Endothelial cell (in vitro differentiated cells): ENCODE results near the gene RBCK1. TPM values are rescaled to one million over a fixed set of nuclear protein-coding genes. Genes with fewer than 3 reads are reported as not detected.
A peak's percentile ranks its signal among the peaks of the same experiment; 100 is the strongest.

ENCODE experiments used
- DNase-seq: peaks from one replicate; pipeline ENCODE4 v3.0.0; 2021; ENCODE audit warnings: low spot score
- H3K27ac Mint-ChIP-seq: one replicate; pipeline ENCODE4 v1.8.0; 2021; ENCODE audit warnings: mixed read lengths, inconsistent platforms; ENCODE audit not compliant: unreplicated experiment
- H3K27me3 Mint-ChIP-seq: one replicate; pipeline ENCODE4 v1.8.0; 2021; ENCODE audit warnings: mild to moderate bottlenecking, moderate library complexity, mixed read lengths, inconsistent platforms; ENCODE audit not compliant: unreplicated experiment
- H3K36me3 Mint-ChIP-seq: one replicate; pipeline ENCODE4 v1.8.0; 2021; ENCODE audit warnings: mild to moderate bottlenecking, low read depth, mixed read lengths, inconsistent platforms; ENCODE audit not compliant: unreplicated experiment
- H3K4me1 Mint-ChIP-seq: one replicate; pipeline ENCODE4 v1.8.0; 2021; ENCODE audit warnings: mild to moderate bottlenecking, mixed read lengths, inconsistent platforms; ENCODE audit not compliant: unreplicated experiment
- H3K4me3 Mint-ChIP-seq: one replicate; pipeline ENCODE4 v1.8.0; 2021; ENCODE audit warnings: mild to moderate bottlenecking, mixed read lengths, inconsistent platforms; ENCODE audit not compliant: unreplicated experiment
- H3K9me3 Mint-ChIP-seq: one replicate; pipeline ENCODE4 v1.8.0; 2021; ENCODE audit warnings: mixed read lengths, inconsistent platforms; ENCODE audit not compliant: unreplicated experiment
- total RNA-seq: library from RNA; stranded (reverse); fragmentation: NEBNext Ultra II Directional; extraction: Animal tissue kit (Norgen Biotek cat#: 25700); gene quantifications from one replicate; pipeline ENCODE4 v1.2.1, GENCODE V29; 2021; ENCODE audit not compliant: unreplicated experiment
- TF ChIP-seq, protein P1 (sequence below): fragments of 200-600 bp; sonication (generic); IDR thresholded peaks from one replicate; pipeline ENCODE4 v1.5.0; 2021; ENCODE audit warnings: antibody characterized with exemption; ENCODE audit not compliant: unreplicated experiment

The RBCK1 gene
- total RNA-seq, 1 donor from 2014 or later, result 68.8 TPM

DNA sequence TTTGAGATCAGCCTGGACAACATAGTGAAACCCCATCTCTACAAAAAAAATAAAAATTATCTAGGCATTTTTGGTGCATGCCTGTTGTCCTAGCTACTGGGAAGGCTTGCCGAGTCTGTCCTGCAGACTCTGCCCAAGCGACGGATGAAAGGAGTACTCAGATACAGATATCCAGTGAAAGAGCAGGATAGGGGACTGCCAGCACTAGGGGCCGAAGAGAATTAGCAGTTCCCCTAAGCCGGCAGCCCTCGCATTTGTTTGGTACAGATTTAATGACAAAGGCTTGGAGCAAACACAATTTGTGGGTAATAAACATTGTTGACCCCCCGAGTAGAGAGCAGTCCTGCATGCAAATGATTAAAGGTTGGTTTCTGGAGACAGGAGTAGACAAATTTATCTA, 59.7 kb downstream of the RBCK1 start:
- no peak overlapping the region for H3K4me3 Mint-ChIP-seq
- no peak overlapping the region for H3K27ac Mint-ChIP-seq
- no peak for DNase-seq
- peaks cover 5% of the 10 kb centered on the region for H3K4me1 Mint-ChIP-seq
- TF ChIP-seq, protein P1, sequence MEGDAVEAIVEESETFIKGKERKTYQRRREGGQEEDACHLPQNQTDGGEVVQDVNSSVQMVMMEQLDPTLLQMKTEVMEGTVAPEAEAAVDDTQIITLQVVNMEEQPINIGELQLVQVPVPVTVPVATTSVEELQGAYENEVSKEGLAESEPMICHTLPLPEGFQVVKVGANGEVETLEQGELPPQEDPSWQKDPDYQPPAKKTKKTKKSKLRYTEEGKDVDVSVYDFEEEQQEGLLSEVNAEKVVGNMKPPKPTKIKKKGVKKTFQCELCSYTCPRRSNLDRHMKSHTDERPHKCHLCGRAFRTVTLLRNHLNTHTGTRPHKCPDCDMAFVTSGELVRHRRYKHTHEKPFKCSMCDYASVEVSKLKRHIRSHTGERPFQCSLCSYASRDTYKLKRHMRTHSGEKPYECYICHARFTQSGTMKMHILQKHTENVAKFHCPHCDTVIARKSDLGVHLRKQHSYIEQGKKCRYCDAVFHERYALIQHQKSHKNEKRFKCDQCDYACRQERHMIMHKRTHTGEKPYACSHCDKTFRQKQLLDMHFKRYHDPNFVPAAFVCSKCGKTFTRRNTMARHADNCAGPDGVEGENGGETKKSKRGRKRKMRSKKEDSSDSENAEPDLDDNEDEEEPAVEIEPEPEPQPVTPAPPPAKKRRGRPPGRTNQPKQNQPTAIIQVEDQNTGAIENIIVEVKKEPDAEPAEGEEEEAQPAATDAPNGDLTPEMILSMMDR, result no peak
- peaks cover 13% of the 10 kb centered on the region for H3K9me3 Mint-ChIP-seq
- H3K27me3 Mint-ChIP-seq, result peaks cover 8% of the 10 kb centered on the region
- peaks cover 30% of the 10 kb centered on the region for H3K36me3 Mint-ChIP-seq

DNA sequence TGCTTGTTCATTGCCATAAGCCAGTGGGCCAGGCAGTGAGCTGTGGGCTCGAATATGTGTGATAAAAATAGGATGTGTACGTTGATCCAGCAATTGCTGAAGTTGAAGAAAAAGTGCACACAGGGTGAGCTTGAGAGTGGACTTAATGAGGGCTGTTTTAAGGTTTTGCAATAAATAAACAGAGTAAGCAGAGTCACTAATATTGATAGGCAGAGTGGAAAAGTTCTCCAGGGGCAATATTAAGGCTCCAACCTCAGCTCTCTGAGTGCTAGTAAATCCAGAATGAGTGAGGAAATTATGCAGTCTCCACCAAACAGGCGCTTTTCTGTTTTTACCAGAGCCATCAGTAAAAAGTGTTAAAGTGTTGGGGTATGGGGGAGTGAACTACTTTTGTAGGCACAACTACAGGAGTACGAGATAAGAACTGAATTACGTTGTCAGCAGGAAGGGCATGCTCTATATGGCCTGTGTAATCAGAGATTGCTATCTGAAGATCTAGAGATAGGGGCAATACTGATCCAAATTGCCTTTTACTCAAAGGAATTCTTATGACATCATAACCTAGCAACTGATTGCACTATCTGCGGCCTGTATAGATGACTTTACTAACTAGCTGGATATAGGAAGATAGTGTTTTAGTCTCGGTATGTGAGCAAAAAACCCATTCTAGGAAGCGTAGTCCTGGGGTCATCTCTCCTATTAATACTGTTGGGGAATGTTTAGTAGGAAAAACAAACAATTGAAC, 61.8 kb downstream of the RBCK1 start:
- peaks cover 3% of the 10 kb centered on the region for H3K27me3 Mint-ChIP-seq
- H3K4me1 Mint-ChIP-seq, result no peaks in the 10 kb centered on the region
- H3K36me3 Mint-ChIP-seq, result peaks cover 45% of the 10 kb centered on the region
- H3K4me3 Mint-ChIP-seq, result no peak overlapping the region
- peaks cover 20% of the 10 kb centered on the region for H3K9me3 Mint-ChIP-seq
- no peak for DNase-seq
- no peak overlapping the region for H3K27ac Mint-ChIP-seq
- TF ChIP-seq, protein P1, result no peak

DNA sequence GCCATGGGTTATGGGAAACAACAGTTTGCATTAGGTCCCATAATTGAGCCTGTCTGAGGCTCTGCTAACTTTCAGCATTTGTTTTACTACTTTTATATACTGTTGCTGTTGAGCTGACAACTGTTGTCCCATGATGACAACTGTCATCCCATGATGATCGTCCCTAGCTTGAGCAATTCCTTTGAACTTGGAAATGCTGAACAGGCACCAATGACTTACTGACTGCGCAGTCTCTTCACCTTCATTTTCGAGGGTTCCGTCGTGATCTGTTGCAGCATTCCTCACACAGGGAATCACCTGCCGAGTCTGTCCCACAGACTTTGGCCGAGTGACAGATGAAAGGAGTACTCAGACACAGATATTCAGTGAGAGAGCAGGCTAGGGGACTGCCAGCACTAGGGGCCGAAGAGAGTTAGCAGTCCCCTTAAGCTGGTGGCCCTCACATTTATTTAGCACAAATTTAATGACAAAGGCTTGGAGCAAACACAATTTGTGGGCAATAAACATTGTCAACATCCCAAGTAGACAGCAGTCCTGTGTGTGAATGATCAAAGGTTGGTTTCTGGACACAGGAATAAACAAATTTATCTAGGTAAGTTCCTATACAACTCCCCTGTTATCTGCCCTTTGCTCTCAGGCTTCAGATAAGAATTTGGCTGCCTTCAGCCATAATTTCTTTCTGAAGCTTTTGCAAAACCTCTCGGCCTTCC, 64.2 kb downstream of the RBCK1 start:
- no peak for DNase-seq
- H3K36me3 Mint-ChIP-seq, result peaks cover 48% of the 10 kb centered on the region
- H3K27me3 Mint-ChIP-seq, result peaks cover 2% of the 10 kb centered on the region
- no peak overlapping the region for H3K4me3 Mint-ChIP-seq
- peaks cover 15% of the 10 kb centered on the region for H3K9me3 Mint-ChIP-seq
- H3K27ac Mint-ChIP-seq, result no peak overlapping the region
- no peaks in the 10 kb centered on the region for H3K4me1 Mint-ChIP-seq
- TF ChIP-seq, protein P1, result no peak

DNA sequence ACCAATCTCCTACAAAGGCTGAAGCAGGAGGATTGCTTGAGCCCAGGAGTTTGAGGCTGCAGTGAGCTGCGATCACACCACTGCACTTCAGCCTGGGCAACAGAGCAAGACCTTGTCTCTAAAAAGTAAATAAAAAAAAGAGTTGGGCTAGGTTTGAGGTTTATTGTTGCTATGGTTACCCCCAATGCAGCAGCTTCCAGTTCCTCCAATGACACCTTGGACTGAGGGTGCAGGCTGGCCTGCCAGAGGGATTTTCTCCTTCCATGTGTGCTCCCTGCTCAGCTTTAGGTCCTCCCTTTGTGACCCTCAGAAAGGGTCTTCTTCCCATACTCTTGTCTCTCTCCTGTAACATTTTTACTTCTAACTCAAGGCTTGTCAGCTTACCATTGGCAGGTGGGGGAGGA, 64.8 kb downstream of the RBCK1 start:
- Mint-ChIP-seq H3K36me3 (peaks cover 44% of the 10 kb centered on the region), H3K9me3 (peaks cover 13% of the 10 kb centered on the region), H3K4me1 (no peaks in the 10 kb centered on the region), H3K4me3 (no peak overlapping the region), H3K27ac (peak overlapping the region; percentile 0), H3K27me3 (no peaks in the 10 kb centered on the region)
- DNase-seq, result no peak
- TF ChIP-seq, protein P1, result no peak

DNA sequence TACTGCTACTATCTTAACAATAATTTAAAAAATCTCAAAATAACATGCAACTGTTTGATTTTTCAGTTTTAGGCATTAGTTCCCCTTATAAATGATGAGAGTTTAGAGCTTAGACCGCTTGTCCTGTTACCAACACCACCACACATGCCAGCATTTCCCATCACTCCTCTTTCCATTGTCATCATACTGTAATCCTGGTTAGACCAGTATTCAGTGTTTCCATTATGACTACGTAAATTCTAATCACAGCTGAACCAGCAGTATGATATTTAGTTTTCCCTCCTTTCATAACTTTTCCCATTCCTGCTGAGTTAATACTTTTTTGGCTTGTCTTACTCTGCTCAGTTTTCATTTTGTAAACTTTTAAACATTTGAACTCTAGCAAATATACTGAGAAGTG, 66.5 kb downstream of the RBCK1 start:
- Mint-ChIP-seq H3K4me1 (no peaks in the 10 kb centered on the region), H3K27me3 (no peaks in the 10 kb centered on the region), H3K9me3 (peaks cover 13% of the 10 kb centered on the region), H3K4me3 (no peak overlapping the region), H3K36me3 (peaks cover 39% of the 10 kb centered on the region), H3K27ac (no peak overlapping the region)
- TF ChIP-seq, protein P1, result no peak
- DNase-seq, result no peak
